Brain microvascular endothelial cell (primary cell): ENCODE measurements around the gene SLC5A4.
"Not testable (repeated sequence)": the region's sequence is repeated elsewhere in the genome, so short reads cannot be mapped to it uniquely, and the experiment has no call there.

Experiments used
- DNase-seq: peaks from one replicate; pipeline ENCODE4 v3.0.0-alpha.2; 2020
- H3K27ac ChIP-seq: fragments of 250-450 bp; sonication (Bioruptor Pico); 2 replicates; pipeline ENCODE4 v1.5.1; 2020; ENCODE audit warnings: mild to moderate bottlenecking, moderate library complexity
- H3K27me3 ChIP-seq: fragments of 250-450 bp; sonication (Bioruptor Pico); replicated peaks from 2 replicates; pipeline ENCODE4 v1.5.1; 2020; ENCODE audit warnings: mild to moderate bottlenecking
- H3K36me3 ChIP-seq: fragments of 250-450 bp; sonication (Bioruptor Pico); replicated peaks from 2 replicates; pipeline ENCODE4 v1.5.1; 2020; ENCODE audit warnings: mild to moderate bottlenecking
- H3K4me3 ChIP-seq: 2 replicates; pipeline ENCODE4 v1.5.1; 2011; ENCODE audit warnings: low read depth, mild to moderate bottlenecking, control low read depth, low read length, moderate library complexity
- in situ Hi-C: cut with HindIII; loops from 2 replicates; pipeline ENCODE4 v1.10.0; 2017; ENCODE audit warnings: low sequenced_read_pairs, low pct_ligation_motif_present
- TF ChIP-seq, protein P1 (sequence below): IDR thresholded peaks from 2 replicates; pipeline ENCODE4 v1.5.1; 2011; ENCODE audit warnings: low read depth, mild to moderate bottlenecking, moderate library complexity, low read length, control low read depth, inconsistent platforms; ENCODE audit errors: missing control alignments

Gene SLC5A4

DNA sequence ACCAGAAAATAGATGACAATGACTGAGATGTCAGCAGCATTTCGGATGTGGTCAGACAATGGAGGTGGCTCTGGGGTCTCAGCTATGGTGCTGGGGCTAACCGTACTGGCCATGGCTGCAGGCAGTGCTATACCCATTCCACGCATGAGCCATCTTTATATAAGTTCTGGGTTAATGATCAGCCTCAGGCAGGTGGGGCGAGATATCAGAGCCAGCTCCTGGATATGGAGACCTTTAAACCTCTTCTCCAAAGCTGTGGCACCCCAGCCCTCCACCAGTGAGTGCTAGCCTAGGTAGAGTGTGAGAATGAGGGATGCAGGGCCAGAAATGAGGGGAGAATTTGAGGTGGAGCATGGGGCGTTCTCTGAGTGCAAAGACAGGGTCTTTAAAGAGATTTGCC, at the start of gene SLC5A4:
Gene SLC5A4, minus strand, starts transcription at position 131 of the 400 bp plus-strand sequence. Its CDS starts 18 bp downstream, at position 113.
- in situ Hi-C loops = no loop called here
- Histone ChIP-seq H3K36me3 (no peaks in the 10 kb centered on the region), H3K4me3 (no peak within 1 kb of the TSS), H3K27me3 (no peaks in the 10 kb centered on the region), H3K27ac (no peak within 1 kb of the TSS)
- DNase-seq = no peak
- TF ChIP-seq, protein P1, sequence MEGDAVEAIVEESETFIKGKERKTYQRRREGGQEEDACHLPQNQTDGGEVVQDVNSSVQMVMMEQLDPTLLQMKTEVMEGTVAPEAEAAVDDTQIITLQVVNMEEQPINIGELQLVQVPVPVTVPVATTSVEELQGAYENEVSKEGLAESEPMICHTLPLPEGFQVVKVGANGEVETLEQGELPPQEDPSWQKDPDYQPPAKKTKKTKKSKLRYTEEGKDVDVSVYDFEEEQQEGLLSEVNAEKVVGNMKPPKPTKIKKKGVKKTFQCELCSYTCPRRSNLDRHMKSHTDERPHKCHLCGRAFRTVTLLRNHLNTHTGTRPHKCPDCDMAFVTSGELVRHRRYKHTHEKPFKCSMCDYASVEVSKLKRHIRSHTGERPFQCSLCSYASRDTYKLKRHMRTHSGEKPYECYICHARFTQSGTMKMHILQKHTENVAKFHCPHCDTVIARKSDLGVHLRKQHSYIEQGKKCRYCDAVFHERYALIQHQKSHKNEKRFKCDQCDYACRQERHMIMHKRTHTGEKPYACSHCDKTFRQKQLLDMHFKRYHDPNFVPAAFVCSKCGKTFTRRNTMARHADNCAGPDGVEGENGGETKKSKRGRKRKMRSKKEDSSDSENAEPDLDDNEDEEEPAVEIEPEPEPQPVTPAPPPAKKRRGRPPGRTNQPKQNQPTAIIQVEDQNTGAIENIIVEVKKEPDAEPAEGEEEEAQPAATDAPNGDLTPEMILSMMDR = no peak

DNA sequence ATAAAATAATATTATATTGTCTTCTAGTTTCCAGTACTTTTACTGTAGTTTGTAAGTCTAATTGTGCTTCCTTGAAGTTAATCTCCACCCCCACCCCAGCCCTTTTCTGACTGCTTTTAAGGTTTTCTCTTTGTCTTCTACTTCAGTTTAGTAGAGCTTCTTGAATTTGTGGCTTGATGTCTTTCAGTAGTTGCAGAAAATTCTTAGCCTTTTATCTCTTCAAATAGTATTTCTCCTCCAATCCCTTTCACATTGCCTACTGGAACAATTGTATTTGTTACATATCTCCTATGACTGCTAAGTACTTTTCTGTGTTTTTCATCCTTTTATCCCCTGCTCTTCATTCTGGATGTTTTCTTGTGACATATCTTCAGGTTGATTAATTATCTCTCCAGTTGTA, 38.8 kb upstream of the SLC5A4 start:
- in situ Hi-C loops, H3K36me3 ChIP-seq, H3K27me3 ChIP-seq, H3K4me3 ChIP-seq, DNase-seq, H3K27ac ChIP-seq: not testable (repeated sequence)

DNA sequence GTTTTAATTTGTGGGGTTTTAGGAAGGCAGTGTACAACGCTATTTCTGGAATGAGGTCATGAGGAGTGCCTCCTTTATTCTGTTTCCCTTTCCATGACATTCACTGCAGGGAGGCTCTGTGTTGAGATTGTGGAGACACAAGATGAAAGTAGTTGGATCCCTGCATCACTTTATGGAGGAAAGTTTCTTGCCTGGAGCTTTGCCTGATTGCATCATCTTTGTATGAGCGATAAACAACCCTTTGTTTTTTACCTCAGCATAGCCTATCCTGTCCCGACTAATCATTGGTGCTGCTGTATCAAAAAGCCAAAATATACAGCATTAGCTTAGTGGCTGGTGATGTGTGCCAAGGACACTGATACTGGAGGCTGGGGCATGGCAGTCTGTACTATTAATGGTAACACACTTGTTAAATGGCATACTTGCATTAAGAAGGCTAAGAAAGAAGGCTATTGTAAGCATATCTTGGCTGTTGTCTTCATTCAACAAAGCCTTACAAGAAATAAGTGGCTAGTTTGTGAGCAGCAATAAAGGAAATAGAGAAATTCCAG, 31.2 kb upstream of the SLC5A4 start:
- TF ChIP-seq, protein P1 = no peak
- in situ Hi-C loops = no loop called here
- H3K27me3 ChIP-seq = no peaks in the 10 kb centered on the region
- no peak overlapping the region for H3K27ac ChIP-seq
- no peak for DNase-seq
- H3K36me3 ChIP-seq = no peaks in the 10 kb centered on the region
- no peak overlapping the region for H3K4me3 ChIP-seq

DNA sequence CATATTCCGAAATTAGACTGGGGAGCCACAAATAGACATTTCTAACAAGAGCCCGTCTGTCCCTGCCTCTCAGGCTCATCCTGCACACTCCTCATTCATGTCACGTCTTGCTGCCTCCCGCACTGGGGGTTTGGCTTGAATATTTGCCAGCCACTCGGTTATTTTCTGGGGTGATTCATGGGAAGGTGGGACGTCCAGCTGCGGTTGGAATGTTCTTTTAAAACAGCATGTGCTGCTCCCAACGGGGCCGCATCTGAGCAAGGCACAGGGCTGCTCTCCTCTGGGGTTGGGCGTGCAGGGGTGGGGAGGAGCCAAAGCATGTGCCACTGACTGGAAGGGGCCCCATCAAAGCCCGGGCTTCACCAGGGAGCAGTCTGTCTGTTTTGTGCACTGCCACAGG, 25.9 kb upstream of the SLC5A4 start:
- no peaks in the 10 kb centered on the region for H3K27me3 ChIP-seq
- H3K27ac ChIP-seq = no peak overlapping the region
- H3K4me3 ChIP-seq = no peak overlapping the region
- H3K36me3 ChIP-seq = no peaks in the 10 kb centered on the region
- TF ChIP-seq, protein P1 = no peak
- in situ Hi-C loops = no loop called here
- peak; percentile 59 for DNase-seq

DNA sequence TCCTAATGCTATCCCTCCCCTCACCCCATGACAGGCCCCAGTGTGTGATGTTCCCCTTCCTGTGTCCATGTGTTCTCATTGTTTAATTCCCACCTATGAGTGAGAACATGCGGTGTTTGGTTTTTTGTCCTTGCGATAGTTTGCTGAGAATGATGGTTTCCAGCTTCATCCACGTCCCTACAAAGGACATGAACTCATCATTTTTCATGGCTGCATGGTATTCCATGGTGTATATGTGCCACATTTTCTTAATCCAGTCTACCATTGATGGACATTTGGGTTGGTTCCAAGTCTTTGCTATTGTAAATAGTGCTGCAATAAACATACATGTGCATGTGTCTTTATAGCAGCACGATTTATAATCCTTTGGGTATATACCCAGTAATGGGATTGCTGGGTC, 20.2 kb upstream of the SLC5A4 start:
- H3K4me3 ChIP-seq, H3K27me3 ChIP-seq, DNase-seq, H3K36me3 ChIP-seq, H3K27ac ChIP-seq, in situ Hi-C loops: not testable (repeated sequence)

DNA sequence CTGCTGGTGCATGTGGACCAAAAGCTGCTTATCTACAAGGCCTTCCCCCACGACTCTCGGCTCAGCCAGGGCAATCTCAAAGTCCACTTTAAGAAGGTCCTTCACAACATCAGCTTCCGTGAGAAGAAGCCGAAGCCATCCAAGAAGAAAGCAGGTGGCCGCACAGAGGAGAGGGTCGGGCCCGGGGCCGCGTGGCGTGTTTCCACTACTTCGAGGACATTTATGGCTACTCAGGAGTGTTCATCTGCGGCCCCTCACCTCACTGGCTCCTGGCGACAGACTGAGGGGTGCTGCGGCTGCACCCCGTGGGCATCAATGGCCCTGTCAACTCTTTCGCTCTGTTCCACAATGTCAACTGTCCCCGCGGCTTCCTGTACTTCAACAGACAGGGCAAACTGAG, 16.2 kb upstream of the SLC5A4 start:
- Histone ChIP-seq H3K4me3 (no peak overlapping the region), H3K27me3 (no peaks in the 10 kb centered on the region), H3K36me3 (no peaks in the 10 kb centered on the region), H3K27ac (no peak overlapping the region)
- DNase-seq = no peak
- TF ChIP-seq, protein P1 = no peak
- in situ Hi-C loops = no loop called here

DNA sequence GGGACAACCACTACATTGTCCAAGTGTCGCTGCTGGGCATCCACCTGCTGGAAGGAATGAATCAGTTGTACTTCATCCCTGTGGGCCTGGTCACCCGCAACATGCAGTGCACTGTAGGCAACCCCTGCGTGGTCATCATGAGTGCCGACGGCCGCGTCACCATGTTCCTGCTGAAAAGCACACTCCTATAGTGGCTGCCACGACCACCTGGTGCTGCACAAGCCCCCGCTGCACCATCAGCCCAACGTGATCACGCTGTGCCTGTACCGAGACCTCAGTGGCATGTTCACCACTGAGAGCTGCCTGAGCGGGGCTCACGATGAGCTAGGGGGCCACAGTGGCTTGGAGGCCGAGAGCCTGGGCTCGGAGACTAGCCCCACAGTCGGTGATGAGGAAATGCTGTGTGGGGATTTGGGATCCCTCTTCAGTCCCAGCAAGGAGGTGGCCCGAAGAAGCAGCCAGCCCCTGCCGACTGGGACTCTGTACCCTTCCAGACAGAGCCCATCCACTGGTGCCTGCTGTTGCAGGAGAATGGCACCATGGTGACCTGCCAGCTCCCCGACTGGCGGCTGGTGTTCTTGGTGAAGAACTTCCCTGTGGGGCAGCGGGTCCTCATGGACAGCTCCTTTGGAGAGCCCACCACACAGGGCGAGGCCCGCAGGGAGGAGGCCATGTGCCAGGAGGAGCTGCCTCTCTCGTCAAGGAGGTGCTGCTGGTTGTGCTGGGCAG, 15.7 kb upstream of the SLC5A4 start:
- no peak for DNase-seq
- H3K27ac ChIP-seq = no peak overlapping the region
- TF ChIP-seq, protein P1 = no peak
- H3K4me3 ChIP-seq = no peak overlapping the region
- no peaks in the 10 kb centered on the region for H3K36me3 ChIP-seq
- in situ Hi-C loops = no loop called here
- no peaks in the 10 kb centered on the region for H3K27me3 ChIP-seq
